ENCODE data around the gene WDR70. TPM values are rescaled to one million over a fixed set of nuclear protein-coding genes. Genes with fewer than 3 reads are reported as not detected.

The WDR70 gene
- total RNA-seq, 1 experiment from 2014 or later = 25.0 TPM

GRCh38 chr5:37725185-37725584 lies 346.1 kb downstream of the WDR70 start:
- DNase-seq (no peak), ATAC-seq (no peak)
- peaks cover 7% of the 10 kb centered on the region; the same call in 1 of the 2 replicates for H3K36me3 ChIP-seq (ENCODE audit: low read depth, low read length)
- BruUV-seq (replicated peaks) = no TSS peak
- H3K4me1 ChIP-seq (ENCODE audit: insufficient read depth, low read length) = peaks cover 29% of the 10 kb centered on the region
- CTCF ChIA-PET = no interaction called here
- POLR2A ChIA-PET (ENCODE audit: unreplicated experiment) = no interaction called here
- intact Hi-C loops (cut with micrococcal nuclease) = no loop called here
- H3K9ac ChIP-seq (ENCODE audit: low read length) = no peak overlapping the region
- H3K4me2 ChIP-seq (ENCODE audit: low read length) = no peak overlapping the region
- no peaks in the 10 kb centered on the region for H3F3A ChIP-seq (ENCODE audit: low read length, unreplicated experiment)
- no peaks in the 10 kb centered on the region for H3K79me2 ChIP-seq (ENCODE audit: low read length)
- H4K20me1 ChIP-seq (ENCODE audit: low read length) = no peaks in the 10 kb centered on the region
- no peak overlapping the region for H2AFZ ChIP-seq (ENCODE audit: low read length)
- H3K4me3 ChIP-seq (ENCODE audit: low read length) = no peak overlapping the region
- H3K27me3 ChIP-seq (ENCODE audit: low read length) = no peaks in the 10 kb centered on the region
- no peaks in the 10 kb centered on the region for H3K9me3 ChIP-seq (ENCODE audit: low read length)
- H3K27ac ChIP-seq (ENCODE audit: low read length) = no peak overlapping the region
- TF ChIP-seq EZH2phosphoT487 (IDR thresholded peaks at IDR 0.05; ENCODE audit: borderline replicate concordance, low read length) = no peak
- TF ChIP-seq CTCF (conservative IDR thresholded peaks at IDR 0.05; ENCODE audit: low read depth, low read length) = no peak
- TF ChIP-seq EZH2 (IDR thresholded peaks at IDR 0.05; ENCODE audit: low read length, unreplicated experiment) = no peak
- H3K9me2 ChIP-seq (replicated peaks; ENCODE audit: low read length) = no peaks in the 10 kb centered on the region

GRCh38 chr5:37727238-37727637 lies 348.1 kb downstream of the WDR70 start:
- DNase-seq (no peak), ATAC-seq (no peak)
- BruUV-seq (replicated peaks) = no TSS peak
- Histone ChIP-seq H3K79me2 (ENCODE audit: low read length) (no peaks in the 10 kb centered on the region), H3K27ac (ENCODE audit: low read length) (no peak overlapping the region), H3K9me2 (replicated peaks; ENCODE audit: low read length) (no peaks in the 10 kb centered on the region), H3F3A (ENCODE audit: low read length, unreplicated experiment) (no peaks in the 10 kb centered on the region), H4K20me1 (ENCODE audit: low read length) (no peaks in the 10 kb centered on the region), H3K27me3 (ENCODE audit: low read length) (no peaks in the 10 kb centered on the region), H3K4me1 (ENCODE audit: insufficient read depth, low read length) (peaks cover 27% of the 10 kb centered on the region), H3K4me3 (ENCODE audit: low read length) (no peak overlapping the region), H3K4me2 (ENCODE audit: low read length) (no peak overlapping the region), H2AFZ (ENCODE audit: low read length) (no peak overlapping the region), H3K36me3 (ENCODE audit: low read depth, low read length) (peaks cover 7% of the 10 kb centered on the region; the same call in 1 of the 2 replicates), H3K9me3 (ENCODE audit: low read length) (no peaks in the 10 kb centered on the region), H3K9ac (ENCODE audit: low read length) (no peak overlapping the region)
- no peak for TF ChIP-seq EZH2phosphoT487 (IDR thresholded peaks at IDR 0.05; ENCODE audit: borderline replicate concordance, low read length)
- TF ChIP-seq EZH2 (IDR thresholded peaks at IDR 0.05; ENCODE audit: low read length, unreplicated experiment) = no peak
- TF ChIP-seq CTCF (conservative IDR thresholded peaks at IDR 0.05; ENCODE audit: low read depth, low read length) = no peak
- POLR2A ChIA-PET (ENCODE audit: unreplicated experiment) = no interaction called here
- CTCF ChIA-PET = no interaction called here
- intact Hi-C loops (cut with micrococcal nuclease) = no loop called here

GRCh38 chr5:37730896-37731455 lies 351.9 kb downstream of the WDR70 start:
- no peaks in the 10 kb centered on the region for H3K9me3 ChIP-seq (ENCODE audit: low read length)
- TF ChIP-seq CTCF (conservative IDR thresholded peaks at IDR 0.05; ENCODE audit: low read depth, low read length) (no peak), EZH2phosphoT487 (IDR thresholded peaks at IDR 0.05; ENCODE audit: borderline replicate concordance, low read length) (no peak), EZH2 (IDR thresholded peaks at IDR 0.05; ENCODE audit: low read length, unreplicated experiment) (no peak)
- H3K79me2 ChIP-seq (ENCODE audit: low read length) = no peaks in the 10 kb centered on the region
- no peak overlapping the region for H3K4me3 ChIP-seq (ENCODE audit: low read length)
- BruUV-seq (replicated peaks) = no TSS peak
- H3K36me3 ChIP-seq (ENCODE audit: low read depth, low read length) = peaks cover 7% of the 10 kb centered on the region; the same call in 1 of the 2 replicates
- DNase-seq = no peak
- H4K20me1 ChIP-seq (ENCODE audit: low read length) = no peaks in the 10 kb centered on the region
- ATAC-seq = no peak
- intact Hi-C loops (cut with micrococcal nuclease) = no loop called here
- no peaks in the 10 kb centered on the region for H3F3A ChIP-seq (ENCODE audit: low read length, unreplicated experiment)
- no peak overlapping the region for H3K27ac ChIP-seq (ENCODE audit: low read length)
- no peak overlapping the region for H3K4me2 ChIP-seq (ENCODE audit: low read length)
- no peaks in the 10 kb centered on the region for H3K9me2 ChIP-seq (replicated peaks; ENCODE audit: low read length)
- ChIA-PET POLR2A (ENCODE audit: unreplicated experiment) (no interaction called here), CTCF (no interaction called here)
- no peak overlapping the region for H3K9ac ChIP-seq (ENCODE audit: low read length)
- no peaks in the 10 kb centered on the region for H3K4me1 ChIP-seq (ENCODE audit: insufficient read depth, low read length)
- no peak overlapping the region for H2AFZ ChIP-seq (ENCODE audit: low read length)
- H3K27me3 ChIP-seq (ENCODE audit: low read length) = no peaks in the 10 kb centered on the region
